Measurements from ENCODE around the gene PRSS2.

PRSS2 gene

GRCh38 chr7:142817506-142817905 is 46.7 kb downstream of the PRSS2 start:
- TF ChIP-seq SIN3A (IDR thresholded peaks at IDR 0.05; ENCODE audit: borderline replicate concordance, insufficient read depth, low read length) (no peak), REST (IDR thresholded peaks at IDR 0.05; ENCODE audit: insufficient read depth in 1 of 2, low read depth in 2 of 2, low read length in 2 of 2) (no peak), TAF1 (IDR thresholded peaks at IDR 0.05; ENCODE audit: borderline replicate concordance, insufficient read depth, low read length) (no peak)

DNA sequence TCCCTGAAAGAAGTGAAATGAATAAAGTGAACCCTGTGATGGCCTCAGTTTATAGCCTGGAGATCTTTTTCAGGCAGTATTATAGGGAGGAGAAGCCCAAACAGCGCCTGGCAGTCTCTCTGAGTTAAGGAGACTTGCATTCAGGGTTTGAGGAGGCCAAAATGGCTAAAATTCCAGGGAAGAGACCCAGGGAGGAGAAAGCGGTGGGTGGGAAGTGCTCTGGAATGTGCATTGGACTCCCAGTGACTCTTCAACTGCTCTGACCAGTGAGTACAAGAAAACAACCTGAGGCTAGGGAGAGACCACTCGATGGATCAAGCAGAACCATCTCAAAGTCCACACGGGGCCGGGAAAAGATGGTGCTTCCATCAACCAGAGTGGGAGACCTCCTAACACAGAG is 48.8 kb downstream of the PRSS2 start:
- TF ChIP-seq SIN3A (IDR thresholded peaks at IDR 0.05; ENCODE audit: borderline replicate concordance, insufficient read depth, low read length) (no peak), REST (IDR thresholded peaks at IDR 0.05; ENCODE audit: insufficient read depth in 1 of 2, low read depth in 2 of 2, low read length in 2 of 2) (no peak), POLR2AphosphoS5 (IDR thresholded peaks at IDR 0.05; ENCODE audit: low read depth, low read length) (no peak), FOXP2 (optimal IDR thresholded peaks at IDR 0.05; ENCODE audit: borderline replicate concordance, extremely low read depth, extremely low read length, insufficient read depth) (no peak), TAF1 (IDR thresholded peaks at IDR 0.05; ENCODE audit: borderline replicate concordance, insufficient read depth, low read length) (no peak)

GRCh38 chr7:142822714-142823113 is 51.9 kb downstream of the PRSS2 start:
- TF ChIP-seq POLR2AphosphoS5 (IDR thresholded peaks at IDR 0.05; ENCODE audit: low read depth, low read length) (no peak), REST (IDR thresholded peaks at IDR 0.05; ENCODE audit: insufficient read depth in 1 of 2, low read depth in 2 of 2, low read length in 2 of 2) (no peak), SIN3A (IDR thresholded peaks at IDR 0.05; ENCODE audit: borderline replicate concordance, insufficient read depth, low read length) (no peak), TAF1 (IDR thresholded peaks at IDR 0.05; ENCODE audit: borderline replicate concordance, insufficient read depth, low read length) (no peak), FOXP2 (optimal IDR thresholded peaks at IDR 0.05; ENCODE audit: borderline replicate concordance, extremely low read depth, extremely low read length, insufficient read depth) (no peak)
